ENCODE measurements around the gene COL24A1.

COL24A1 gene

DNA sequence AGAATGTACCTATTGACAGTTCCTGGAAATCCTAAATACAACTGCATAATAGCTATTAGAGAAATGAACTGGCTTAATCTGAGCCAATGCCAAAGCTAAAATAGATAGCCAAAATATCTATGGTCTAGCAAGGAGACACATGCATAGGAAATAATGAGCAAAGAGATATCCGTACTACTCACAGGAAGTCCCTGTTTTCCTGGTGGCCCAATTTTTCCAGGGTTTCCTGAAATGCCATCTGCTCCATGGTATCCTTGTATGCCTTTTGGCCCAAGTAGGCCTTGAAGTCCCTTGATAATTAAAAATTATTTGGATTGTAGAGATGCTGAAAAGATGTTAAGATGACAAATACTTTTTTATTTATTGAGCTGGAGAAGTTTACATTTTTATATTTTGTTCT lies 340.0 kb downstream of the COL24A1 start:
- Histone ChIP-seq H3K9me2 (replicated peaks; ENCODE audit: control insufficient read depth, low read length) (no peaks in the 10 kb centered on the region), H3K9me3 (ENCODE audit: control insufficient read depth, insufficient read depth, low read length) (no peaks in the 10 kb centered on the region), H3F3A (ENCODE audit: control insufficient read depth, insufficient read depth) (no peaks in the 10 kb centered on the region), H3K36me3 (ENCODE audit: control insufficient read depth, low read length) (no peaks in the 10 kb centered on the region), H3K79me2 (ENCODE audit: control insufficient read depth, low read length) (no peaks in the 10 kb centered on the region), H4K20me1 (ENCODE audit: control insufficient read depth, insufficient read depth, low read depth, low read length) (no peaks in the 10 kb centered on the region), H3K27me3 (ENCODE audit: control insufficient read depth, low read length) (no peaks in the 10 kb centered on the region), H3K4me2 (ENCODE audit: low read length) (no peak overlapping the region), H3K27ac (ENCODE audit: low read depth, low read length) (no peak overlapping the region), H3K4me3 (ENCODE audit: low read length) (no peak overlapping the region), H3K4me1 (ENCODE audit: control insufficient read depth, low read length) (no peaks in the 10 kb centered on the region)
- TF ChIP-seq, protein P1, sequence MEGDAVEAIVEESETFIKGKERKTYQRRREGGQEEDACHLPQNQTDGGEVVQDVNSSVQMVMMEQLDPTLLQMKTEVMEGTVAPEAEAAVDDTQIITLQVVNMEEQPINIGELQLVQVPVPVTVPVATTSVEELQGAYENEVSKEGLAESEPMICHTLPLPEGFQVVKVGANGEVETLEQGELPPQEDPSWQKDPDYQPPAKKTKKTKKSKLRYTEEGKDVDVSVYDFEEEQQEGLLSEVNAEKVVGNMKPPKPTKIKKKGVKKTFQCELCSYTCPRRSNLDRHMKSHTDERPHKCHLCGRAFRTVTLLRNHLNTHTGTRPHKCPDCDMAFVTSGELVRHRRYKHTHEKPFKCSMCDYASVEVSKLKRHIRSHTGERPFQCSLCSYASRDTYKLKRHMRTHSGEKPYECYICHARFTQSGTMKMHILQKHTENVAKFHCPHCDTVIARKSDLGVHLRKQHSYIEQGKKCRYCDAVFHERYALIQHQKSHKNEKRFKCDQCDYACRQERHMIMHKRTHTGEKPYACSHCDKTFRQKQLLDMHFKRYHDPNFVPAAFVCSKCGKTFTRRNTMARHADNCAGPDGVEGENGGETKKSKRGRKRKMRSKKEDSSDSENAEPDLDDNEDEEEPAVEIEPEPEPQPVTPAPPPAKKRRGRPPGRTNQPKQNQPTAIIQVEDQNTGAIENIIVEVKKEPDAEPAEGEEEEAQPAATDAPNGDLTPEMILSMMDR (IDR thresholded peaks at IDR 0.05; ENCODE audit: low read depth, low read length, poor library complexity, severe bottlenecking), result no peak
- TF ChIP-seq EZH2phosphoT487 (IDR thresholded peaks at IDR 0.05; ENCODE audit: borderline replicate concordance, low read length), result no peak

DNA sequence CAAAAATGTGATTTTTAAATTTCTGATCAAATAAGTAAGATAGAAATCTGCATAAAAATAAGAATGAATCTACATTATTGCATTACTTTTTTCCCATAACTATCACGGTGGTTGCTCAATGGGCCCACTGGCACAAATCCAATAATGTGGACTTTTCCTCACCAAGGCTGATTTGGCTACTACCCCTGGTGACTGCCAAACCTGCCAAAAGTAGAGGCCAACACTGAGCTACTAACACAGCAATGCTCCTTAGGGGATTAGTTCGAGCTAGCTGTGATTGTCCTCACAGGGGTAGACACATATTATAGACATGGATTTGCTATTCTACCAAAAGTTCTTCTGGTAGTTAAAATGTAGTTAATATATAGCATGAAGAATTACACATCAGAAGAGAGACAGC lies 340.7 kb downstream of the COL24A1 start:
- Histone ChIP-seq H3K9me3 (ENCODE audit: control insufficient read depth, insufficient read depth, low read length) (no peaks in the 10 kb centered on the region), H3K4me2 (ENCODE audit: low read length) (no peak overlapping the region), H3K79me2 (ENCODE audit: control insufficient read depth, low read length) (no peaks in the 10 kb centered on the region), H3K4me1 (ENCODE audit: control insufficient read depth, low read length) (no peaks in the 10 kb centered on the region), H3K4me3 (ENCODE audit: low read length) (no peak overlapping the region), H3F3A (ENCODE audit: control insufficient read depth, insufficient read depth) (no peaks in the 10 kb centered on the region), H3K27ac (ENCODE audit: low read depth, low read length) (no peak overlapping the region), H3K9me2 (replicated peaks; ENCODE audit: control insufficient read depth, low read length) (no peaks in the 10 kb centered on the region), H3K27me3 (ENCODE audit: control insufficient read depth, low read length) (no peaks in the 10 kb centered on the region), H3K36me3 (ENCODE audit: control insufficient read depth, low read length) (no peaks in the 10 kb centered on the region), H4K20me1 (ENCODE audit: control insufficient read depth, insufficient read depth, low read depth, low read length) (no peaks in the 10 kb centered on the region)
- TF ChIP-seq EZH2phosphoT487 (IDR thresholded peaks at IDR 0.05; ENCODE audit: borderline replicate concordance, low read length), result no peak
- TF ChIP-seq, protein P1 (IDR thresholded peaks at IDR 0.05; ENCODE audit: low read depth, low read length, poor library complexity, severe bottlenecking), result no peak

DNA sequence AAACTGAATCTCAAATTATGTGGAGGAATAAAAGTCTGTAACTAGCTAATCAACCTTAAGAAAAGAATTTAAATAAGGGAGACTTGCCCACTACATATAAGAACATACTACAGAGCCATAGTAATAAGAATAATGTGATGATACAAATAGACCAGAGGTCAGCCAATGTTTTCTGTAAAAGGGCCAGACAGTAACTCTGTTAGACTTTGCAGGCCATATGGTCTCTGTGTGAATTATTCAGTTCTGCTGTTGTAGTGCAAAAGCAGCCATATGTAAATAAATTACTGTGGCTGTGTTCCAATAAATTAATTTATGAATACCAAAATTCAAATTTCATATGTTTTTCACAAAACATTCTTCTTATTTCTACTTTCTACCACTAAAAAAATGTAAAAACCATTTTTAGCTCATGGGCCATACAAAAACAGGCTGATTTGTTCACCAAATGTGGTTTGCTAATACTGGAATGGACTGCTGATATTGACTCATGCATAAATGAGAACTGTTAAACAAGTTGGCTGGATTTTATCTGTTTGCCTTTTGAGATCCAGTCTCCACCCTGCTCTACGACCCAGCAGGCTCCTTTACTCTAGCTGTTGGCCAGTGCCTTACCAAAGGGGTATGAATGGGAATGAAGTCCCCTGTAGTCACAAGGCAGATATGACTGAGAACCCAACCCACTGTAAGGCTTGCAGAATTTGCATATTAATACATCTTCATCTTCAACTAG lies 350.2 kb downstream of the COL24A1 start:
- no peaks in the 10 kb centered on the region for H3K79me2 ChIP-seq (ENCODE audit: control insufficient read depth, low read length)
- H3F3A ChIP-seq (ENCODE audit: control insufficient read depth, insufficient read depth), result no peaks in the 10 kb centered on the region
- H4K20me1 ChIP-seq (ENCODE audit: control insufficient read depth, insufficient read depth, low read depth, low read length), result no peaks in the 10 kb centered on the region
- no peak overlapping the region for H3K4me3 ChIP-seq (ENCODE audit: low read length)
- H3K9me3 ChIP-seq (ENCODE audit: control insufficient read depth, insufficient read depth, low read length), result peaks cover 7% of the 10 kb centered on the region
- H3K4me1 ChIP-seq (ENCODE audit: control insufficient read depth, low read length), result no peaks in the 10 kb centered on the region
- TF ChIP-seq, protein P1 (IDR thresholded peaks at IDR 0.05; ENCODE audit: low read depth, low read length, poor library complexity, severe bottlenecking), result no peak
- TF ChIP-seq EZH2phosphoT487 (IDR thresholded peaks at IDR 0.05; ENCODE audit: borderline replicate concordance, low read length), result no peak
- no peaks in the 10 kb centered on the region for H3K36me3 ChIP-seq (ENCODE audit: control insufficient read depth, low read length)
- no peak overlapping the region for H3K27ac ChIP-seq (ENCODE audit: low read depth, low read length)
- no peak overlapping the region for H3K4me2 ChIP-seq (ENCODE audit: low read length)
- H3K27me3 ChIP-seq (ENCODE audit: control insufficient read depth, low read length), result no peaks in the 10 kb centered on the region
- H3K9me2 ChIP-seq (replicated peaks; ENCODE audit: control insufficient read depth, low read length), result no peaks in the 10 kb centered on the region

Data from DOHH2 (cell line).